ENCODE measurements around the gene SRP72. TPM values are rescaled to one million over a fixed set of nuclear protein-coding genes. Genes with fewer than 3 reads are reported as not detected.
"Not testable (repeated sequence)": the region's sequence is repeated elsewhere in the genome, so short reads cannot be mapped to it uniquely, and the experiment has no call there.

The SRP72 gene, protein sequence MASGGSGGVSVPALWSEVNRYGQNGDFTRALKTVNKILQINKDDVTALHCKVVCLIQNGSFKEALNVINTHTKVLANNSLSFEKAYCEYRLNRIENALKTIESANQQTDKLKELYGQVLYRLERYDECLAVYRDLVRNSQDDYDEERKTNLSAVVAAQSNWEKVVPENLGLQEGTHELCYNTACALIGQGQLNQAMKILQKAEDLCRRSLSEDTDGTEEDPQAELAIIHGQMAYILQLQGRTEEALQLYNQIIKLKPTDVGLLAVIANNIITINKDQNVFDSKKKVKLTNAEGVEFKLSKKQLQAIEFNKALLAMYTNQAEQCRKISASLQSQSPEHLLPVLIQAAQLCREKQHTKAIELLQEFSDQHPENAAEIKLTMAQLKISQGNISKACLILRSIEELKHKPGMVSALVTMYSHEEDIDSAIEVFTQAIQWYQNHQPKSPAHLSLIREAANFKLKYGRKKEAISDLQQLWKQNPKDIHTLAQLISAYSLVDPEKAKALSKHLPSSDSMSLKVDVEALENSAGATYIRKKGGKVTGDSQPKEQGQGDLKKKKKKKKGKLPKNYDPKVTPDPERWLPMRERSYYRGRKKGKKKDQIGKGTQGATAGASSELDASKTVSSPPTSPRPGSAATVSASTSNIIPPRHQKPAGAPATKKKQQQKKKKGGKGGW
- 14.5 and 18.3 TPM in 2 replicates for total RNA-seq (2014; rRNA removed; shearing (Covaris generic); ENCODE audit: low replicate concordance)

GRCh38 chr4:56467284-56468096 lies at the start of gene SRP72:
Gene SRP72, plus strand, starts transcription at chr4:56467617. Its CDS starts 19 bp downstream, at chr4:56467636.
- peak; percentile 68 for DNase-seq (ENCODE audit: low read depth)
- in situ Hi-C loops (cut with HindIII; ENCODE audit: low pct_unique_long_range_greater_than_20kb, low sequenced_read_pairs), result no loop called here

GRCh38 chr4:56424176-56424575 lies 43.2 kb upstream of the SRP72 start:
- in situ Hi-C loops (cut with HindIII; ENCODE audit: low pct_unique_long_range_greater_than_20kb, low sequenced_read_pairs), result no loop called here
- no peak for DNase-seq (ENCODE audit: low read depth)

DNA sequence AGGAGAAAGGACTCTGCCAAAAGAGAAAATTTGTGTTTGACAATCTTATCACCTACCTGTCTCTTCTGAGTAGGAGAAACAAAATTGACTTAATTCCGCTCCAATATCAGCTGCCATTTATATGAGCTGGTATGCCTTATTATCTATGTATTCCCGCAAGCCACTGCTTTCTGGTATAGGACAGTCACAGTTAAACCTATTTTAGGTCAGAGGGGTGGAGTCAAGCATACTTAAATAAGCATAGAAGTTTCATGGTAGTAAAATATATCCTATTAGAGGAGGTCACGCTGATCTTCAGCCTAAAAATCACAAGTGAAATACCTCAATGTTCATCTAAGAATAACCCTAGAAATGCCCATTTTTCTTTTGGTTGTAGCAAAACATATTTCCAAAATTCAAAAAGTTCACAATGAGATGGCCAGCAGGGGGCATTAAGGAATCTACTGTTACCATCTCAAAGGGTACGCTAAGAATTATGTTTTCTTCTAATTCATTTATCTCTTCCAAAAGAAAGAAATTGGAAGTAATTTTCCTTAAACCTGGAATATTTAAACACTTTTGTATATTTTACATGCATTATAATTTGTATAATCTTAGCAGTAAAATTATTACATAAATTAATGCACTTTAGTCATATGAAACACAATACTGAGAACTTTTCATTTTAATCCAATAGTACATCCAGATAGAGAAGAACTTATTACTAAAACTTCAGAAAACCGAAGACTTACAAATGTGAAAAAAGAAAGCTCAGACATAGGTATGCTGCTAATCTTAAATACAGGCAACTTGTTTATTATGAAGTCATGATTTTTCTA lies 42.5 kb upstream of the SRP72 start:
- no peak for DNase-seq (ENCODE audit: low read depth)
- in situ Hi-C loops (cut with HindIII; ENCODE audit: low pct_unique_long_range_greater_than_20kb, low sequenced_read_pairs), result no loop called here

DNA sequence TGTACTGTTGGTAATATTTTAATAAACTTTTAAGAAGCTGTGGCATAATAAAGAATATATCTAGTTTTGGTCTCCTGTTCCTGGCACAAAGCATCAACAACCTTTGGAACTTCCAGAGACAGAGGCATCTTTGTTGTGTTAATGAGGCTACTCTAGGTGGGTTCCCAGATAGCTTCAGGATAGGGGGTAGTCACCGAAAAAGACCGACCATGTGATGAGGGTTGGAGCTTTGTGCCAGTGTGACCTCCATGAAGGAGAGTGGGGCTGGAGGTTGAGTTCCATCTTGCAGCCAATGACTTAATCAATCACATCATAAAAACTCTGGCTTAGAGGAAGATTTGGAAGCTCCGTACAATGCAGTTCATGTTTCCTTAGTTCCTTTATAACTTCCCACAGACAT lies 41.9 kb upstream of the SRP72 start:
- DNase-seq (ENCODE audit: low read depth), result no peak
- in situ Hi-C loops (cut with HindIII; ENCODE audit: low pct_unique_long_range_greater_than_20kb, low sequenced_read_pairs), result no loop called here

DNA sequence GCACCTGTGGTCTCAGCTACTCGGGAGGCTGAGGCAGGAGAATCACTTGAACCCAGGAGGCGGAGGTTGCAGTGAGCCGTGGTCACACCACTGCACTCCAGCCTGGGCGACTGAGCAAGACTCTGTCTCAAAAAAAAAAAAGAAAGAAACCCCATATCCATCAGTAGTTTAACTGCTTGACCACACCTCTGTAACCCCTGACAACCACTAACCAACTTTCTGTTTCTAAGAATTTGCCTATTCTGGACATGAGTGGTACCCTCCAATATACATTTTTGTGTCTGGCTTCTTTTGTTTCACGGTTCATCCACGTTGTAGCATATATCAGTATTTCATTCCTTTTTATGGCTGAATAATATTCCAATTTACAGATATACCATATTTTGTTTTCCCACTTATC lies 41.1 kb upstream of the SRP72 start:
- in situ Hi-C loops (cut with HindIII; ENCODE audit: low pct_unique_long_range_greater_than_20kb, low sequenced_read_pairs), result no loop called here
- DNase-seq (ENCODE audit: low read depth), result no peak

DNA sequence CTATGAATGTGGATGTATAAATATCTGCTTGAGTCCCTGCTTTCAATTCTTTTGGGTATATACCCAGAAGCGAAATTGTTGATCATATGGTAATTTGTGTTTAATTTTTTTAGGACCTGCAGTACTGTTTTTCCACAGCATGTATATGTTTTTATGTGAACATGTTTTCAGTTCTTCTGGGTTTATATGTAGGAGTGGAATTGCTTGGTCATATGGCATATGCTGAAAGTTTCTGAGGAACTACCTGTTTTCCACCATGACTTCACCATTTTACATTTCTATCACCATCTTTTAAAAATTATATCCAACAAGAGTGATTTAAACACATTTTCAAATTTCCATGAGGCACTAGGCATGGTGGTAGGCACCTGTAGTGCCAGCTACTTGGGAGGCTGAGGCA lies 40.2 kb upstream of the SRP72 start:
- DNase-seq (ENCODE audit: low read depth), result no peak
- in situ Hi-C loops (cut with HindIII; ENCODE audit: low pct_unique_long_range_greater_than_20kb, low sequenced_read_pairs), result no loop called here

DNA sequence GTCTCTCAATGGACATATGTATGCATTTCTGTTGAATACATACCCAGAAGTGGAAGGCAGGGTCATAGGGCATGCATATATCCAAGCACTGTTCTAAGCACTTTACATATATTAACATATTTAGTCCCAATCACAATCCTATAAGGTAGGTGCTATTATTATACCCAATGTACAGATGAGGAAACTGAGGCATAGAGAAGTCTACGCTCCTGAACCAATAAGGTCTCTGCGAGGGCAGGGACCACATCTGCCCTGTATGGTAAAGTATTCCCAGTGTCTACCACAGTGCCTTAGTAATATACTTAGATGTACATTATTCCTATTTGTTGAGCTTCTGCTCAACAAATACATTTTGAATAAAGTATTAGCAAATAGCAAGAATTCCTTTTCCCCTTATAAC lies 37.2 kb upstream of the SRP72 start:
- in situ Hi-C loops (cut with HindIII; ENCODE audit: low pct_unique_long_range_greater_than_20kb, low sequenced_read_pairs), result no loop called here

GRCh38 chr4:56433280-56433679 lies 34.1 kb upstream of the SRP72 start:
- in situ Hi-C loops (cut with HindIII; ENCODE audit: low pct_unique_long_range_greater_than_20kb, low sequenced_read_pairs), result no loop called here
- no peak for DNase-seq (ENCODE audit: low read depth)

More for the DNA sequence above, 37.2 kb upstream of the SRP72 start:
- DNase-seq (ENCODE audit: low read depth), result no peak

- peak; percentile 47 for DNase-seq (ENCODE audit: low read depth)
Measured at GRCh38 chr4:56434599-56435139, 32.7 kb upstream of the SRP72 start.

GRCh38 chr4:56435140-56435926 lies 32.1 kb upstream of the SRP72 start, which contains the start of gene PPAT:
Gene PPAT, minus strand, starts transcription at chr4:56435615. Its CDS starts 138 bp downstream, at chr4:56435477.
- peak; percentile 96 for DNase-seq (ENCODE audit: low read depth)
- in situ Hi-C loops (cut with HindIII; ENCODE audit: low pct_unique_long_range_greater_than_20kb, low sequenced_read_pairs), result no loop called here

More at GRCh38 chr4:56434599-56435139, 32.7 kb upstream of the SRP72 start:
- in situ Hi-C loops (cut with HindIII; ENCODE audit: low pct_unique_long_range_greater_than_20kb, low sequenced_read_pairs), result no loop called here

DNA sequence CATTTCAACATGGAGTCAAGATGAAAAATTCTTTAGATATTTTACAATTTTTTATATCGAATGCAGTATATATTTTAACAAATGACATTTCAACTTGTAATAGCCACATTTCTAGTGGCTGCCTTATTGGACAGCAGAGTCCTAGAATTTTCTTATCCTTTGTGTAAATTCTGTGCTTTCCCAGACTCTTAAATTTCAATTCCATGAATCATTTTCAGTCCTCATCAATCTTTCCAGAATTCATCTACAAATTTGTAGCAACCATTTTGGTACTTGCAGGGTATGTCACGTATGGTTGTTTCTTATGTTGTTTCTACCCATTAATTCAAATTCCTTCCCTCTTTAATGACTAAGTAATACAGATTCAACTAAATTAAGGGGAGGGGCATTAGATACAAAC lies 28.7 kb upstream of the SRP72 start:
- no peak for DNase-seq (ENCODE audit: low read depth)
- in situ Hi-C loops (cut with HindIII; ENCODE audit: low pct_unique_long_range_greater_than_20kb, low sequenced_read_pairs), result no loop called here

- in situ Hi-C loops (cut with HindIII; ENCODE audit: low pct_unique_long_range_greater_than_20kb, low sequenced_read_pairs), result no loop called here
- no peak for DNase-seq (ENCODE audit: low read depth)
Measured at GRCh38 chr4:56440983-56441382, 26.4 kb upstream of the SRP72 start.

DNA sequence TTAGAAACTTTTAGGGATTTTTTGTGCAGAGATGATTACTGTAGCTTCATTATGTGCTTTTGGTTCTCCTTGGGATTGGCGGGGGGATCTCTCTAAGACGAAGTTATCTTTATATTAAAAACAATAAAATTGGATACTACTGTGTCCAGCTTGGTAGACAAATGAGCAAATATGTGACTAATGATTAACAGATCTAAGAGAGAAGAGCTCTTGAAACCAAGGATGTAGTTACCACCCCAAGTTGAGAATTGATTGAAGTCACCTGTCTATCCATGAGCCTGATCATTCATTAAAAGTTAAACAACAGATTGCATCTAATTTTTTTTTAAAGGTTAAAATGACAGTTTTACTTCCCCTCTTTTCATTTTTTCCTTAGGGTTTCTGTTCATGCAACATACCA lies 22.7 kb upstream of the SRP72 start:
- DNase-seq (ENCODE audit: low read depth), result no peak
- in situ Hi-C loops (cut with HindIII; ENCODE audit: low pct_unique_long_range_greater_than_20kb, low sequenced_read_pairs), result no loop called here

- in situ Hi-C loops (cut with HindIII; ENCODE audit: low pct_unique_long_range_greater_than_20kb, low sequenced_read_pairs), result no loop called here
- DNase-seq (ENCODE audit: low read depth), result no peak
Measured at GRCh38 chr4:56445699-56446098, 21.7 kb upstream of the SRP72 start.

GRCh38 chr4:56448301-56448700 lies 19.1 kb upstream of the SRP72 start:
- in situ Hi-C loops (cut with HindIII; ENCODE audit: low pct_unique_long_range_greater_than_20kb, low sequenced_read_pairs), result no loop called here
- DNase-seq (ENCODE audit: low read depth), result no peak

DNA sequence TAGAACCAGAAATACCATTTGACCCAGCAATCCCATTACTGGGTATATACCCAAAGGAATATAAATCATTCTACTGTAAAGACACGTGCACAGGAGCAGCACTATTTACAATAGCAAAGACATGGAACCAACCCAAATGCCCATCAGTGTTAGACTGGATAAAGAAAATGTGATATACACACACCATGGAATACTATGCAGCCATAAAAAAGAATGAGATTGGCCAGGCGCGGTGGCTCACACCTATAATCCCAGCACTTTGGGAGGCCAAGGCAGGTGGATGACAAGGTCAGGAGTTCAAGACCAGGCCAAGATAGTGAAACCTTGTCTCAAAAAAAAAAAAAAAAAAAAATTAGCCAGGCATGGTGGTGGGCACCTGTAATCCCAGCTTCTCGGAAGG lies 17.9 kb upstream of the SRP72 start:
- in situ Hi-C loops (cut with HindIII; ENCODE audit: low pct_unique_long_range_greater_than_20kb, low sequenced_read_pairs); DNase-seq (ENCODE audit: low read depth): not testable (repeated sequence)

- in situ Hi-C loops (cut with HindIII; ENCODE audit: low pct_unique_long_range_greater_than_20kb, low sequenced_read_pairs), result no loop called here
- DNase-seq (ENCODE audit: low read depth), result no peak
Measured at GRCh38 chr4:56450342-56450741, 17.1 kb upstream of the SRP72 start.

Measured in Caki2 (cell line).